GM23338 (cell line): ENCODE results near the gene WBP1.

ENCODE experiments used
- CTCF ChIP-seq, 2 experiments: fragments of 200-600 bp in 1 of 2; sonication (generic) in 1 of 2; conservative IDR thresholded peaks; 2 replicates each; pipeline versions ENCODE4 v1.5.1 to v1.6.1; 2016 to 2017; ENCODE audit warnings: antibody characterized with exemption in 2 of 2, low read depth in 2 of 2, mild to moderate bottlenecking in 2 of 2, moderate library complexity in 1 of 2
- EZH2phosphoT487 ChIP-seq: fragments of 200-600 bp; sonication (generic); IDR thresholded peaks from one replicate; pipeline ENCODE4 v1.8.1; 2018; ENCODE audit warnings: antibody characterized with exemption; ENCODE audit not compliant: unreplicated experiment
- REST ChIP-seq: IDR thresholded peaks from one replicate; pipeline ENCODE4 v1.6.1; 2018; ENCODE audit warnings: antibody characterized with exemption; ENCODE audit not compliant: unreplicated experiment

- TF ChIP-seq CTCF (conservative IDR thresholded peaks at IDR 0.05; ENCODE audit: low read depth in 2 of 2) (no peak), EZH2phosphoT487 (no peak), REST (peak; percentile 52)
These were observed 43.3 kb downstream of the WBP1 start for GRCh38 chr2:74501335-74502071.
